Pons (tissue), 1 donor: Measurements from ENCODE around the gene GALNT2.

Experiments used
- DNase-seq: peaks from one replicate; pipeline ENCODE4 v3.0.0-alpha.2; 2016; ENCODE audit warnings: low spot score

Gene GALNT2

GRCh38 chr1:230050973-230051735, 15.9 kb upstream of the GALNT2 start:
- no peak for DNase-seq

GRCh38 chr1:230052018-230052417, 15.0 kb upstream of the GALNT2 start:
- DNase-seq: no peak

- DNase-seq: no peak
Observed at GRCh38 chr1:230052665-230053064, 14.4 kb upstream of the GALNT2 start.

GRCh38 chr1:230054092-230054749, 12.8 kb upstream of the GALNT2 start:
- no peak for DNase-seq

GRCh38 chr1:230056098-230056497, 10.9 kb upstream of the GALNT2 start:
- no peak for DNase-seq

GRCh38 chr1:230057100-230057499, 9.9 kb upstream of the GALNT2 start:
- no peak for DNase-seq

GRCh38 chr1:230057681-230058565, 9.1 kb upstream of the GALNT2 start:
- DNase-seq: no peak

- no peak for DNase-seq
Observed at GRCh38 chr1:230058626-230059025, 8.4 kb upstream of the GALNT2 start.

- DNase-seq: no peak
Observed at GRCh38 chr1:230061801-230062200, 5.2 kb upstream of the GALNT2 start.

- DNase-seq: no peak
Observed at GRCh38 chr1:230062521-230062920, 4.5 kb upstream of the GALNT2 start.

GRCh38 chr1:230064283-230064682, 2.8 kb upstream of the GALNT2 start:
- no peak for DNase-seq

GRCh38 chr1:230065161-230065560, 1.9 kb upstream of the GALNT2 start:
- DNase-seq: no peak

GRCh38 chr1:230065571-230065970, 1.5 kb upstream of the GALNT2 start:
- DNase-seq: no peak

- DNase-seq: no peak
Observed at GRCh38 chr1:230066031-230066430, 1.0 kb upstream of the GALNT2 start.

- peak; percentile 34 for DNase-seq
Observed at GRCh38 chr1:230067419-230067870, 407 bp downstream of the GALNT2 start.

GRCh38 chr1:230067871-230068620, 1.0 kb downstream of the GALNT2 start:
- DNase-seq: no peak

- peak; percentile 21 for DNase-seq
Observed at GRCh38 chr1:230068621-230068873, 1.5 kb downstream of the GALNT2 start.

GRCh38 chr1:230068952-230069684, 2.1 kb downstream of the GALNT2 start:
- peak; percentile 29 for DNase-seq

- no peak for DNase-seq
Observed at GRCh38 chr1:230069796-230070195, 2.8 kb downstream of the GALNT2 start.

- DNase-seq: no peak
Observed at GRCh38 chr1:230070321-230071208, 3.5 kb downstream of the GALNT2 start.
